GM19372 (cell line): Measurements from ENCODE around the gene CFAP68.

Experiments
- ATAC-seq: cut with Tn5 transposase; IDR thresholded peaks from one replicate; pipeline ENCODE4 v1.9.1; 2021; ENCODE audit warnings: mild to moderate bottlenecking, low read depth, moderate library complexity; ENCODE audit not compliant: unreplicated experiment

Gene CFAP68

GRCh38 chr11:111878849-111879636, at the start of gene CFAP68, which contains the start of gene FDXACB1:
CFAP68 (plus strand) TSS chr11:111879541; CDS start chr11:111879561, 20 bp downstream.
FDXACB1 (minus strand) TSS chr11:111879165; CDS start chr11:111879132, 33 bp downstream.
- peak; percentile 90 for ATAC-seq

- ATAC-seq, result no peak
Measured at GRCh38 chr11:111833524-111833923, 45.8 kb upstream of the CFAP68 start.

GRCh38 chr11:111834432-111835163, 44.7 kb upstream of the CFAP68 start:
- ATAC-seq, result no peak

- no peak for ATAC-seq
Measured at GRCh38 chr11:111835665-111836064, 43.7 kb upstream of the CFAP68 start.

- no peak for ATAC-seq
Measured at GRCh38 chr11:111836162-111836561, 43.2 kb upstream of the CFAP68 start.

- ATAC-seq, result peak; percentile 67
Measured at GRCh38 chr11:111836721-111837120, 42.6 kb upstream of the CFAP68 start.

GRCh38 chr11:111837366-111837891, 41.9 kb upstream of the CFAP68 start:
- no peak for ATAC-seq

GRCh38 chr11:111838054-111838453, 41.3 kb upstream of the CFAP68 start:
- no peak for ATAC-seq

- ATAC-seq, result no peak
Measured at GRCh38 chr11:111840143-111840542, 39.2 kb upstream of the CFAP68 start.

- peak; percentile 66 for ATAC-seq
Measured at GRCh38 chr11:111841370-111842053, 37.8 kb upstream of the CFAP68 start.

- no peak for ATAC-seq
Measured at GRCh38 chr11:111843661-111844060, 35.7 kb upstream of the CFAP68 start.

- ATAC-seq, result no peak
Measured at GRCh38 chr11:111845276-111846028, 33.9 kb upstream of the CFAP68 start.

GRCh38 chr11:111846063-111846462, 33.3 kb upstream of the CFAP68 start:
- no peak for ATAC-seq

- no peak for ATAC-seq
Measured at GRCh38 chr11:111846636-111847035, 32.7 kb upstream of the CFAP68 start.

- no peak for ATAC-seq
Measured at GRCh38 chr11:111849631-111850030, 29.7 kb upstream of the CFAP68 start.

GRCh38 chr11:111851067-111851466, 28.3 kb upstream of the CFAP68 start:
- ATAC-seq, result no peak

- ATAC-seq, result no peak
Measured at GRCh38 chr11:111851636-111852035, 27.7 kb upstream of the CFAP68 start.

- ATAC-seq, result no peak
Measured at GRCh38 chr11:111852103-111852502, 27.2 kb upstream of the CFAP68 start.

GRCh38 chr11:111855506-111855905, 23.8 kb upstream of the CFAP68 start:
- ATAC-seq, result no peak

- ATAC-seq, result no peak
Measured at GRCh38 chr11:111860257-111860656, 19.1 kb upstream of the CFAP68 start.
